GM23338 (cell line): ENCODE results near the gene CEP131. TPM values are rescaled to one million over a fixed set of nuclear protein-coding genes. Genes with fewer than 3 reads are reported as not detected.

Source experiments
- ATAC-seq: fragments of 200-7000 bp; cut with Tn5 transposase; 3 replicates; pipeline ENCODE4 v1.9.1; 2020
- DNase-seq: peaks from one replicate; pipeline ENCODE4 v3.0.0-alpha.2; 2015; ENCODE audit warnings: low spot score
- H2AFZ ChIP-seq: fragments of 200-600 bp; sonication (generic); 2 replicates; pipeline ENCODE4 v1.8.0; 2016; ENCODE audit warnings: antibody characterized with exemption, mild to moderate bottlenecking, moderate library complexity
- H3F3A ChIP-seq: fragments of 200-600 bp; sonication (generic); replicated peaks from 2 replicates; pipeline ENCODE4 v1.8.0; 2017; ENCODE audit warnings: antibody characterized with exemption, mixed run types, low read depth
- H3K27ac ChIP-seq: fragments of 200-600 bp; sonication (generic); 2 replicates; pipeline ENCODE4 v1.6.1; 2016; ENCODE audit warnings: low read depth
- H3K27me3 ChIP-seq: fragments of 200-600 bp; sonication (generic); 2 replicates; pipeline ENCODE4 v1.8.0; 2016; ENCODE audit warnings: mild to moderate bottlenecking, mixed run types, moderate library complexity; ENCODE audit not compliant: insufficient read depth
- H3K36me3 ChIP-seq: fragments of 200-600 bp; sonication (generic); 2 replicates; pipeline ENCODE4 v1.8.0; 2016; ENCODE audit warnings: mild to moderate bottlenecking; ENCODE audit not compliant: insufficient read depth
- H3K4me1 ChIP-seq: fragments of 200-600 bp; sonication (generic); 2 replicates; pipeline ENCODE4 v1.8.0; 2016; ENCODE audit warnings: mild to moderate bottlenecking, moderate library complexity; ENCODE audit not compliant: insufficient read depth
- H3K4me2 ChIP-seq: fragments of 200-600 bp; sonication (generic); 2 replicates; pipeline ENCODE4 v1.7.1; 2017; ENCODE audit warnings: mixed run types
- H3K4me3 ChIP-seq: fragments of 200-600 bp; sonication (generic); 2 replicates; pipeline ENCODE4 v1.6.1; 2016; ENCODE audit warnings: mixed run types
- H3K79me2 ChIP-seq: fragments of 200-600 bp; sonication (generic); replicated peaks from 2 replicates; pipeline ENCODE4 v1.8.0; 2017; ENCODE audit warnings: mild to moderate bottlenecking; ENCODE audit not compliant: insufficient read depth
- H3K9me2 ChIP-seq: fragments of 200-600 bp; sonication (generic); 2 replicates; pipeline ENCODE4 v1.8.0; 2017; ENCODE audit not compliant: insufficient read depth
- H4K20me1 ChIP-seq: fragments of 200-600 bp; sonication (generic); replicated peaks from 2 replicates; pipeline ENCODE4 v1.8.0; 2017; ENCODE audit warnings: mild to moderate bottlenecking; ENCODE audit not compliant: insufficient read depth
- H3K27ac Mint-ChIP-seq: 2 replicates; pipeline ENCODE4 v1.8.0; 2020; ENCODE audit warnings: inconsistent platforms, mild to moderate bottlenecking, moderate library complexity, mixed read lengths
- H3K27me3 Mint-ChIP-seq: 3 replicates; pipeline ENCODE4 v1.8.0; 2022; ENCODE audit warnings: low read depth, mild to moderate bottlenecking, moderate library complexity, mixed read lengths, inconsistent platforms; ENCODE audit not compliant: insufficient read depth, poor library complexity
- H3K36me3 Mint-ChIP-seq: 3 replicates; pipeline ENCODE4 v1.8.0; 2021; ENCODE audit warnings: low read depth, mild to moderate bottlenecking, inconsistent platforms, moderate library complexity, mixed read lengths
- H3K4me1 Mint-ChIP-seq: 3 replicates; pipeline ENCODE4 v1.8.0; 2020; ENCODE audit warnings: mild to moderate bottlenecking, inconsistent platforms, mixed read lengths
- H3K4me3 Mint-ChIP-seq: 3 replicates; pipeline ENCODE4 v1.8.0; 2021; ENCODE audit warnings: moderate library complexity, mild to moderate bottlenecking, inconsistent platforms, mixed read lengths
- H3K9me3 Mint-ChIP-seq: 3 replicates; pipeline ENCODE4 v1.8.0; 2020; ENCODE audit warnings: moderate library complexity, mild to moderate bottlenecking, inconsistent platforms, mixed read lengths
- CREB1 ChIP-seq: fragments of 250-450 bp; sonication (Bioruptor Pico); IDR thresholded peaks from 2 replicates; pipeline ENCODE4 v1.5.0; 2020; ENCODE audit warnings: low read depth, mild to moderate bottlenecking, moderate library complexity
- CTCF ChIP-seq, 2 experiments: fragments of 200-600 bp in 1 of 2; sonication (generic) in 1 of 2; conservative IDR thresholded peaks; 2 replicates each; pipeline versions ENCODE4 v1.5.1 to v1.6.1; 2016 to 2017; ENCODE audit warnings: antibody characterized with exemption in 2 of 2, low read depth in 2 of 2, mild to moderate bottlenecking in 2 of 2, moderate library complexity in 1 of 2
- EZH2phosphoT487 ChIP-seq: fragments of 200-600 bp; sonication (generic); IDR thresholded peaks from one replicate; pipeline ENCODE4 v1.8.1; 2018; ENCODE audit warnings: antibody characterized with exemption; ENCODE audit not compliant: unreplicated experiment
- JUNB ChIP-seq: IDR thresholded peaks from one replicate; pipeline ENCODE4 v1.6.1; 2016; ENCODE audit warnings: antibody characterized with exemption; ENCODE audit not compliant: unreplicated experiment
- NANOG ChIP-seq: IDR thresholded peaks from 2 replicates; pipeline ENCODE4 v1.6.1; 2016; ENCODE audit warnings: antibody characterized with exemption, borderline replicate concordance
- POLR2AphosphoS5 ChIP-seq: IDR thresholded peaks from 2 replicates; pipeline ENCODE4 v1.6.1; 2016; ENCODE audit warnings: antibody characterized with exemption, low read depth
- REST ChIP-seq: IDR thresholded peaks from one replicate; pipeline ENCODE4 v1.6.1; 2018; ENCODE audit warnings: antibody characterized with exemption; ENCODE audit not compliant: unreplicated experiment
- STAT1 ChIP-seq: IDR thresholded peaks from one replicate; pipeline ENCODE4 v1.6.1; 2016; ENCODE audit warnings: antibody characterized with exemption; ENCODE audit not compliant: unreplicated experiment
- ZNF114 ChIP-seq: fragments of 250-450 bp; sonication (Bioruptor Pico); IDR thresholded peaks from 2 replicates; pipeline ENCODE4 v1.5.0; 2020; ENCODE audit warnings: mild to moderate bottlenecking, moderate library complexity
- ZNF331 ChIP-seq: fragments of 250-450 bp; sonication (Bioruptor Pico); IDR thresholded peaks from 2 replicates; pipeline ENCODE4 v1.5.0; 2020; ENCODE audit warnings: low read depth, mild to moderate bottlenecking, moderate library complexity
- ZNF462 ChIP-seq: fragments of 250-450 bp; sonication (Bioruptor Pico); IDR thresholded peaks from 2 replicates; pipeline ENCODE4 v1.5.0; 2020; ENCODE audit warnings: mild to moderate bottlenecking, moderate library complexity
- polyA plus RNA-seq: library from polyadenylated mRNA; unstranded; fragments of >200 nt; fragmentation: Nextera tagmentation; extraction: Ambion mirVana; gene quantifications from 2 replicates; pipeline ENCODE4 v1.2.1, GENCODE V29; 2016
- total RNA-seq: library from RNA; depleted of rRNA; stranded (reverse); fragments of >200 nt; shearing (Covaris generic); gene quantifications from 2 replicates; pipeline ENCODE4 v1.2.3, GENCODE V29; 2014

CEP131 gene
- total and polyA plus RNA-seq, 2 experiments from 2014 or later, result 26.8 to 35.5 TPM

GRCh38 chr17:81183807-81184206, 39.0 kb downstream of the CEP131 start:
- DNase-seq, result no peak
- Histone ChIP-seq H3K36me3 (no peaks in the 10 kb centered on the region), H3F3A (no peaks in the 10 kb centered on the region), H3K4me1 (no peaks in the 10 kb centered on the region), H3K4me2 (no peak overlapping the region), H3K79me2 (no peaks in the 10 kb centered on the region), H3K4me3 (no peak overlapping the region), H3K27me3 (no peaks in the 10 kb centered on the region), H2AFZ (no peak overlapping the region), H3K27ac (no peak overlapping the region), H3K9me2 (no peaks in the 10 kb centered on the region), H4K20me1 (no peaks in the 10 kb centered on the region)
- TF ChIP-seq POLR2AphosphoS5 (0 out of 2 replicates have a peak, but pooled peaks have one; percentile 27), STAT1 (no peak)
- no peaks in the 10 kb centered on the region; the same call in 2 of the 3 replicates for H3K9me3 Mint-ChIP-seq
- H3K36me3 Mint-ChIP-seq, result no peaks in the 10 kb centered on the region
- no peak overlapping the region for H3K27ac Mint-ChIP-seq
- ATAC-seq, result no peak
- peaks cover 11% of the 10 kb centered on the region for H3K27me3 Mint-ChIP-seq
- no peaks in the 10 kb centered on the region; the same call in 2 of the 3 replicates for H3K4me1 Mint-ChIP-seq
- H3K4me3 Mint-ChIP-seq, result no peak overlapping the region

- Mint-ChIP-seq H3K27me3 (peaks cover 11% of the 10 kb centered on the region), H3K27ac (no peak overlapping the region), H3K9me3 (no peaks in the 10 kb centered on the region; the same call in 2 of the 3 replicates), H3K4me1 (no peaks in the 10 kb centered on the region; the same call in 2 of the 3 replicates), H3K36me3 (no peaks in the 10 kb centered on the region), H3K4me3 (no peak overlapping the region)
- ATAC-seq, result no peak
- Histone ChIP-seq H3K4me2 (no peak overlapping the region), H3K4me1 (no peaks in the 10 kb centered on the region), H3K4me3 (no peak overlapping the region), H3K9me2 (no peaks in the 10 kb centered on the region), H4K20me1 (no peaks in the 10 kb centered on the region), H3K27ac (no peak overlapping the region), H3F3A (no peaks in the 10 kb centered on the region), H2AFZ (no peak overlapping the region), H3K27me3 (no peaks in the 10 kb centered on the region), H3K36me3 (no peaks in the 10 kb centered on the region), H3K79me2 (no peaks in the 10 kb centered on the region)
- DNase-seq, result no peak
- TF ChIP-seq CREB1 (CRISPR knock-in tag) (no peak), EZH2phosphoT487 (no peak), ZNF114 (no peak), ZNF462 (CRISPR knock-in tag) (no peak), NANOG (no peak), ZNF331 (CRISPR knock-in tag) (no peak), POLR2AphosphoS5 (no peak), CTCF (conservative IDR thresholded peaks at IDR 0.05; ENCODE audit: low read depth in 2 of 2) (no peak), JUNB (no peak), STAT1 (no peak), REST (no peak)
Measured at GRCh38 chr17:81183316-81183715, 39.4 kb downstream of the CEP131 start.
